Neural crest cell (in vitro differentiated cells): ENCODE measurements around the gene CORO2A. TPM values are rescaled to one million over a fixed set of nuclear protein-coding genes. Genes with fewer than 3 reads are reported as not detected.
"Not testable (repeated sequence)": the region's sequence is repeated elsewhere in the genome, so short reads cannot be mapped to it uniquely, and the experiment has no call there.

Experiments used
- DNase-seq: peaks from one replicate; pipeline ENCODE4 v3.0.0; 2021; ENCODE audit warnings: low read depth, mixed read lengths, low spot score
- H3K27ac Mint-ChIP-seq: one replicate; pipeline ENCODE4 v1.8.0; 2021; ENCODE audit warnings: mild to moderate bottlenecking, mixed read lengths; ENCODE audit not compliant: unreplicated experiment
- H3K27me3 Mint-ChIP-seq: 2 replicates; pipeline ENCODE4 v1.8.0; 2021; ENCODE audit warnings: low read depth, mild to moderate bottlenecking, mixed read lengths
- H3K36me3 Mint-ChIP-seq: 2 replicates; pipeline ENCODE4 v1.8.0; 2021; ENCODE audit warnings: low read depth, mild to moderate bottlenecking, mixed read lengths
- H3K4me1 Mint-ChIP-seq: 2 replicates; pipeline ENCODE4 v1.8.0; 2021; ENCODE audit warnings: mixed read lengths
- H3K4me3 Mint-ChIP-seq: one replicate; pipeline ENCODE4 v1.8.0; 2021; ENCODE audit warnings: mild to moderate bottlenecking, mixed read lengths
- H3K9me3 Mint-ChIP-seq: 2 replicates; pipeline ENCODE4 v1.8.0; 2021; ENCODE audit warnings: mixed read lengths
- total RNA-seq: library from RNA; stranded (reverse); gene quantifications from 2 replicates; pipeline ENCODE4 v1.2.1, GENCODE V29; 2021
- TF ChIP-seq, protein P1 (sequence below): fragments of 200-600 bp; sonication (generic); conservative IDR thresholded peaks from 2 replicates; pipeline ENCODE4 v1.5.0; 2021; ENCODE audit warnings: antibody characterized with exemption, mild to moderate bottlenecking

The CORO2A gene
- total RNA-seq, 1 donor from 2014 or later: 9.3 TPM

DNA sequence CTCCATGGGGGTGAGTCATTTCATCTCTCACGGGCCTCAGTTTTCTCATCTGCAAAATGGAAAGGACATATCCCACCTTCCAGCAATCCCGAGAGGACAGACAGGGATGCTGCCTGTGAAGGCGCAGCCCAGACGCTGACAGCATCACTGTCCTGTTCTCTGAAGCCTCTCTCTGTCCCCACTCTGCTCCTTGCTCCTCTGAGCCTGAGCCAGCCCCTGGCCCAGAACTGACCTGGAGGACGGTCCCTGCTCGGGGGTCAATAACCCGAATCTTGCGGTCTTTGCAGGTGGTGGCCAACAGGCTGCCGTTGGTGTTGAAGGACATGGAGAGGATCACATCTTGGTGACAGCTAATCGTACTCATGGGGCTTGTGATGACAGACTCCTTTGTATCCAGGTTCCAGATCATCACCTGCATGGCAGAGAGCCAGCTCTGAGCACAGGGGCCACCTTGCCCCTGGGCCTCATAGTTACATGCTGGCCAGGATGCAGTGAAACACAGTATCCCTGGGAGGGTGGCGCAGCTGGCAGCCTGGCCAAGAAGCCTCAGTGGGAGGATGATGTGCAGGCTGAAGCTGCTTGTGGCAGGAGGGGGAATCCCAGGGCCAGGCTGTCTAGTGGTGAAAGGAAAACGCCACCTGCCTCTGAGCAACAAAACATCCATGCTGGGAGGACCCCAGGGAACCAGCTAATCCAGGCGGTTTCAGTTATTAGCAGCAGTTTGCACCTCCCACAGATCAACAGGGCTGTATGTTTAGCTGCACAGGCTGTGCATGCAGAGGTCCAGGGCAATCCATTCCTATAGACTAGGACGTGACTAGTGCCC is 59.4 kb downstream of the CORO2A start:
- H3K36me3 Mint-ChIP-seq: no peaks in the 10 kb centered on the region
- TF ChIP-seq, protein P1, sequence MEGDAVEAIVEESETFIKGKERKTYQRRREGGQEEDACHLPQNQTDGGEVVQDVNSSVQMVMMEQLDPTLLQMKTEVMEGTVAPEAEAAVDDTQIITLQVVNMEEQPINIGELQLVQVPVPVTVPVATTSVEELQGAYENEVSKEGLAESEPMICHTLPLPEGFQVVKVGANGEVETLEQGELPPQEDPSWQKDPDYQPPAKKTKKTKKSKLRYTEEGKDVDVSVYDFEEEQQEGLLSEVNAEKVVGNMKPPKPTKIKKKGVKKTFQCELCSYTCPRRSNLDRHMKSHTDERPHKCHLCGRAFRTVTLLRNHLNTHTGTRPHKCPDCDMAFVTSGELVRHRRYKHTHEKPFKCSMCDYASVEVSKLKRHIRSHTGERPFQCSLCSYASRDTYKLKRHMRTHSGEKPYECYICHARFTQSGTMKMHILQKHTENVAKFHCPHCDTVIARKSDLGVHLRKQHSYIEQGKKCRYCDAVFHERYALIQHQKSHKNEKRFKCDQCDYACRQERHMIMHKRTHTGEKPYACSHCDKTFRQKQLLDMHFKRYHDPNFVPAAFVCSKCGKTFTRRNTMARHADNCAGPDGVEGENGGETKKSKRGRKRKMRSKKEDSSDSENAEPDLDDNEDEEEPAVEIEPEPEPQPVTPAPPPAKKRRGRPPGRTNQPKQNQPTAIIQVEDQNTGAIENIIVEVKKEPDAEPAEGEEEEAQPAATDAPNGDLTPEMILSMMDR: no peak
- H3K4me3 Mint-ChIP-seq: no peak overlapping the region
- H3K9me3 Mint-ChIP-seq: no peaks in the 10 kb centered on the region
- H3K27me3 Mint-ChIP-seq: no peaks in the 10 kb centered on the region
- H3K27ac Mint-ChIP-seq: no peak overlapping the region
- DNase-seq: no peak
- H3K4me1 Mint-ChIP-seq: no peaks in the 10 kb centered on the region

DNA sequence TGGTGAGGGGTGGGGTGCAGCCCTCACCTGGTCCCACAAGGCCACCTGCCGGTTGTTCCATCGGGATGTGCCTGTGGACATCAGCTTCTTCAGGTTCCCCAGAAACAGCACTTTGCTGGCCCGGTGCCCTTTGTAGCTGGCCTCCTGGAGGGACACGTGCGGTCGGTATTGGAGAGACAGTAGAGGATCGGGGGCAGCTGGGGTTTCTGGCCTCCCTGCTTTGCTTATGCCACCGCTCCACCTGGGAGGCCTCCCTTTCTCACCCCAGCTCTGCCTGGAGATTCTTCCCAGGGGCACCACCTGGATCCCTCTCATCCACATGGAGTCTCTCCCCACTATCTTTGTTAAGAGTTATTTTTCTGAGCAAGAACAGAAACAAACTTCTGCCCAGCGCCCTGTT is 60.3 kb downstream of the CORO2A start:
- Mint-ChIP-seq H3K27me3 (no peaks in the 10 kb centered on the region), H3K27ac (no peak overlapping the region)
- TF ChIP-seq, protein P1: no peak

DNA sequence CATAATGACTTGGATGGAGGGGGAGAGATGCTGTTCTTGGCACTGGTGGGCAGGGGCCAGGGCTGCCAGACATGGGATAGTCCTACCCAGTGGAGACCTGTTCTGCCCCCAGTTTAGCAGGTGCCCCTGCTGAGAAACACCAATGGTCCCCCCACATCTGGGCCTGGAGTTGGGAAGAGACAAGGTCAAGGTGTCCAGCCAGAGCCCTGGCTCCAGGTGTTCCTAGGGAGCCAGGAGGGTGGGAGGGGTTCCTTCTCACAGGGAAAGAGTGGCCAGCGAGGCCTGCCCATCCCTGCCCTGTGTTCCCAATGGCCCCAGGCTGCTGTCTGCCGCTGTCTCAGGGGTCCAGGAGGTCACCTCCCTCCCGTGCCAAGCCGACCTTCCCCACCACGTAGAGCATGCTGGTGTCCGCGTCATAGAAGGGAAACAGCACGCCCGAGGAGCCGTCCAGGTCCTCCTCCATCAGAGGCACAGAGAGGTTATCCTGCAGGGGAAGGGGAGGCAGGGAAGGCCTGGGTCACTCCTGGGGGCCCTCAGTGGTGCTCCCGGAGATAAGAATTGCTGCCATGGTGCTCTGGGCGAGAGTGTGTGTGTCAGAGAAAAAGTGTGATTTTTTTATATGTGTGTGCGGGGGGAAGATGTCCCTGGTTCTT is 61.7 kb downstream of the CORO2A start:
- DNase-seq: no peak
- Mint-ChIP-seq H3K27ac (no peak overlapping the region), H3K36me3 (no peaks in the 10 kb centered on the region), H3K4me3 (no peak overlapping the region), H3K27me3 (no peaks in the 10 kb centered on the region), H3K9me3 (no peaks in the 10 kb centered on the region), H3K4me1 (no peaks in the 10 kb centered on the region)
- TF ChIP-seq, protein P1: no peak

More for the DNA sequence above, 60.3 kb downstream of the CORO2A start:
- Mint-ChIP-seq H3K36me3 (no peaks in the 10 kb centered on the region), H3K4me3 (no peak overlapping the region), H3K4me1 (no peaks in the 10 kb centered on the region), H3K9me3 (no peaks in the 10 kb centered on the region)
- DNase-seq: no peak

DNA sequence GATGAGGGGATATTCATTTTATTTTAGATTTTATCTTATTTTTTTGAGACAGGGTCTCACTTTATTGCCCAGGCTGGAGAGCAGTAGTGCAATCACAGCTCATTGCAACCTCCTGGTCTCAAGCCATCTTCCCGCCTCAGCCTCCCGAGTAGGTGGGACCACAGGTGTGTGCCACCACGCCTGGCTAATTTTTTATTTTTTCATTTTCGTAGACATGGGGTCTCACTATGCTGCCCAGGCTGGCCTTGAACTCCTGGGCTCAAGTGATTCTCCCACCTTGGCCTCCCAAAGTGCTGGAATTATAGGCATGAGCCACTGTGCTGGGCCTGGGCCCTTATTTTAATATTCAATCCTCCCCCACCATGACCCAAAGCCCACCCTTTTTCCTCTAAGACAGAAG is 62.4 kb downstream of the CORO2A start:
- H3K9me3 Mint-ChIP-seq, H3K27ac Mint-ChIP-seq, DNase-seq, H3K27me3 Mint-ChIP-seq, H3K4me1 Mint-ChIP-seq, H3K4me3 Mint-ChIP-seq, H3K36me3 Mint-ChIP-seq: not testable (repeated sequence)

DNA sequence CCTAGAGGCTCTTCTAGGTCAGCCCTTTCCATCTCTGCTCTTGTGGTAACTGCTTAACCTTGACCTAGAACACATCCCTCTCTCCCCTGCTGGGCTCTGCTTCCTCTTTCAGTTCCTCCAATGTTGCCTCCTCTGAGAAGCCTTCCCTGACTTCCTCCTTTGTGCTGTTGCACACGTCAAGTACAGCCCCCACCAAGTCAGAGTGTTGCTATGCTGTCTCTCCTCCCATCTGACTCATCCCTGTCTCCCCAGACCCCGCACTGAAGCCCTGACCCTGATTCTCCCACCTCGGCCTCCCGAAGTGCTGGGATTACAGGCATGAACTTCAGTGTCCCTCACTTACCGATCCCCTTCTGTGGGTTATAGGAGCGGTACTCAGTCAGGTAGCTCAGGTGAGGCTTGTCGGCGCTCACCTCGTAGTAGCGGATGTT is 63.0 kb downstream of the CORO2A start:
- Mint-ChIP-seq H3K4me1 (no peaks in the 10 kb centered on the region), H3K4me3 (no peak overlapping the region), H3K27me3 (no peaks in the 10 kb centered on the region), H3K27ac (no peak overlapping the region), H3K36me3 (no peaks in the 10 kb centered on the region), H3K9me3 (no peaks in the 10 kb centered on the region)
- no peak for DNase-seq
- TF ChIP-seq, protein P1: no peak

DNA sequence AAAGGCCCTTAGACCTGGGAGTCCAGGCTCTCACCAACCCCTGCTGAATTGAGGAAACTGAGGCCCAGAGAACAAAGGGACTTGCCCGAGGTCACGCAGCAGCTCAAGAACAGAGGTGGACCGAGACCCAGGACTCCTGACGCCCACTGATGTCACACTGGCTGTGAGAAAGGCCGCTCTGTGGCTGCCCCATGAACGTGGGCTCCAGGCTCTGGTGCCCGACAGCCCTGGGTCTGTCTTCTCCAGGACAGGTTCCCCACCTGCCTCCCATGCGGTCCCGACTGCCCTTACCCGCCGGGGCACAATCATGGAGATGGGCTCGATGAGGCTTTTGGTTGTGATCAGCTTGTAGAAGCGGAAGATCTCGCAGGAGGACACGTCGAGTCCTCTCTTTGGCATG is 64.1 kb downstream of the CORO2A start:
- Mint-ChIP-seq H3K27me3 (no peaks in the 10 kb centered on the region), H3K36me3 (no peaks in the 10 kb centered on the region), H3K27ac (no peak overlapping the region), H3K4me3 (no peak overlapping the region), H3K9me3 (no peaks in the 10 kb centered on the region), H3K4me1 (no peaks in the 10 kb centered on the region)
- TF ChIP-seq, protein P1: no peak
- DNase-seq: no peak
